Measurements from ENCODE around the gene NPM1. TPM values are rescaled to one million over a fixed set of nuclear protein-coding genes. Genes with fewer than 3 reads are reported as not detected.

Gene NPM1
- total and polyA plus RNA-seq, 7 donors = 722 to 2,962 (median 951) TPM

DNA sequence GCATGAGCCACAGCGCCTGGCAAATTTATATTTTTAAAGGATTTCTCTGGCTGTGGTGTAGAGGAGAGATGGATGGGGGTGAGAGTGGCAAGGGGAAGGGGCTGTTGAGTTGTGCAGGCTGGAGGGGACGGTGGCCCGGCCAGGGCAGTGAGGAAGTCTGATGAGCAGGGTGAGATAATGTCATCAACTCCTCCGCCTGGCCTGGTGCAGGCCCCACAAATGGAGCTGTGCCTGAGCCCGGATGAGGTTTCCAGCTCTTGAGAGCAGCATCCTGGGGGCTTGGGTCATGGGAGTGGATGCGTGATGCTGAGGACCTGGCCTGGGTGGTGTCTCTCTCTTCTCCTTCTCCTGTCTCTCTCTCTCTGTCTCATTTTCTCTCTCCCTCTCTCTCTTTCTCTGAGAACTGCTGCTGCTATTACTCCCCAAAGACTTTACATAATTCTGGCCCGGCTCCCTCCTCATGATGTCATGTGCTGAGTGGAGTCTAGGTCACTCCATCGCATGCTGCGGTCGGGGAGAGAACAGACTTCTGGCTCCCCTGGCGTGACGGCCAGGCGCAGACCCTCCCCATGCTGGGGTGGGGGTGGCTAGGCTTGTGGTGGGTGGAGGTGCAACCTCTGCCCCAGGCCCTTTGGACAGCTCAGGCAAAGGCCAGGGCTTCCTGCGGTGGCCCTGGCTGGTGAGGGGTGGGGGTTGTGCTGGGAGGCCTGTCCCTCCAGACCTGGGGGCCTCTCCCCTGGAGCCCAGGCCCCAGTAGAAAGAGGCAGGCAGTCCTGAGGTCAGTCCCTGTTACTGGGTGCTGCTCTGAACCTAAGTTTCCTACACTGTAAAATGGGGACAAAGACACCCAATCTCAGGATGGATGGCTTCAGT is 58.2 kb downstream of the NPM1 start:
- Histone ChIP-seq H3K9me3 (no peaks in the 10 kb centered on the region), H3K36me3 (no peaks in the 10 kb centered on the region), H3K4me3 (no peak overlapping the region), H3K27me3 (no peaks in the 10 kb centered on the region), H3K27ac (peak overlapping the region in 1 of 4 donors; percentile 30), H3K4me1 (peaks cover 0 to 9% (median 5%) of the 10 kb centered on the region in 4 donors)
- WGBS, 2 donors = 82 to 92% methylated on average over 14 of the region's 14 CpGs
- peak; percentile 82 for DNase-seq
- no peak for TF ChIP-seq EP300 (IDR thresholded peaks at IDR 0.05)
- peak in 1 of 4 donors; percentile 41 for TF ChIP-seq POLR2AphosphoS5 (IDR thresholded peaks at IDR 0.05)
- TF ChIP-seq POLR2A (IDR thresholded peaks at IDR 0.05) = no peak
- intact Hi-C loops (cut with DNase I) = no loop called here

DNA sequence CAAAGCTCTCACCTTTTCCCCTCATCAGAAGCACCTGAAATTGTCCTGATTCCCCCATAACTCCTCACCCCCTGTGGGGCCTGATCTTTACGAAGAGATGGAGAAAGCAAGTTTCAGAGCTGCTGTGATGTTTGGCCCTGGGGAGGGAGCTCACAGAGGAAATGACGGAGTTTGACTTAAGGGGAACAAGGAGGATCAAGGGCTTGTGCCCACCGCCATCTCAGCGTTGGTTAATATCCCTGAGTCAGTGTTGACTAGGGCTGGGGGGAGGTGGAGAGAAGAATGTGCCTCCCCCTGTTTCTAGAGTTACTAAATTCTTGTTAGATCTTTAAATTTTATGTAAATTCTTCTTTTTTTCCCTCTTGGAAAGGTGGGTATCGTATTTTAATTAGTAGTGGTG is 59.6 kb downstream of the NPM1 start:
- H3K4me1 ChIP-seq = peaks cover 0 to 13% (median 9%) of the 10 kb centered on the region in 4 donors
- no peaks in the 10 kb centered on the region for H3K36me3 ChIP-seq
- no peak for TF ChIP-seq POLR2AphosphoS5 (IDR thresholded peaks at IDR 0.05)
- no peak for TF ChIP-seq POLR2A (IDR thresholded peaks at IDR 0.05)
- TF ChIP-seq EP300 (IDR thresholded peaks at IDR 0.05) = no peak
- TF ChIP-seq, protein P1, sequence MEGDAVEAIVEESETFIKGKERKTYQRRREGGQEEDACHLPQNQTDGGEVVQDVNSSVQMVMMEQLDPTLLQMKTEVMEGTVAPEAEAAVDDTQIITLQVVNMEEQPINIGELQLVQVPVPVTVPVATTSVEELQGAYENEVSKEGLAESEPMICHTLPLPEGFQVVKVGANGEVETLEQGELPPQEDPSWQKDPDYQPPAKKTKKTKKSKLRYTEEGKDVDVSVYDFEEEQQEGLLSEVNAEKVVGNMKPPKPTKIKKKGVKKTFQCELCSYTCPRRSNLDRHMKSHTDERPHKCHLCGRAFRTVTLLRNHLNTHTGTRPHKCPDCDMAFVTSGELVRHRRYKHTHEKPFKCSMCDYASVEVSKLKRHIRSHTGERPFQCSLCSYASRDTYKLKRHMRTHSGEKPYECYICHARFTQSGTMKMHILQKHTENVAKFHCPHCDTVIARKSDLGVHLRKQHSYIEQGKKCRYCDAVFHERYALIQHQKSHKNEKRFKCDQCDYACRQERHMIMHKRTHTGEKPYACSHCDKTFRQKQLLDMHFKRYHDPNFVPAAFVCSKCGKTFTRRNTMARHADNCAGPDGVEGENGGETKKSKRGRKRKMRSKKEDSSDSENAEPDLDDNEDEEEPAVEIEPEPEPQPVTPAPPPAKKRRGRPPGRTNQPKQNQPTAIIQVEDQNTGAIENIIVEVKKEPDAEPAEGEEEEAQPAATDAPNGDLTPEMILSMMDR (IDR thresholded peaks at IDR 0.05) = no peak
- DNase-seq = no peak
- no peaks in the 10 kb centered on the region for H3K27me3 ChIP-seq
- H3K27ac ChIP-seq = no peak overlapping the region
- no peak overlapping the region for H3K4me3 ChIP-seq
- no peaks in the 10 kb centered on the region for H3K9me3 ChIP-seq
- 87% methylated on average over 5 of the region's 5 CpGs for WGBS, 2 donors
- intact Hi-C loops (cut with DNase I) = no loop called here

DNA sequence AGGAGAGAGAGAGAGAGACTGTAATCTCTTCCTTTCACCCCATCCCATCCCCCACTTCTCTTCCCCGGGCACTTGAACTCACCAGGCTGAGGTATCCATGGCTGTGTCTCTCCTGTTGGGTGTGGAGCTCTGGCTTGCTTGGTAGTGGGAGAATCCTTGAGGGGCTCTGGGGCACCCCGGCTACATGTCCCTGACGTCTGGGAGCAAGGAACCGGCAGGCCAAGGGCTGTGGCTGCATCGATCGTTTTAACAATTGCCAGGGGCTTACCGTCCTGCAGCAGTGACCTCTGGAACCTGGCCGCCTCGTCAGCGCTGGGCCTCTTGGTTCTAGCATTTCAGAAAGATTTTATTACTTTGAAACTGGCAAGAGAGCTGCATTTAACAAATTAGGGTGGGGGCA is 61.8 kb downstream of the NPM1 start:
- TF ChIP-seq EP300 (IDR thresholded peaks at IDR 0.05) (no peak), POLR2A (IDR thresholded peaks at IDR 0.05) (no peak), POLR2AphosphoS5 (IDR thresholded peaks at IDR 0.05) (no peak)
- TF ChIP-seq, protein P1 (IDR thresholded peaks at IDR 0.05) = no peak
- WGBS, 2 donors = 76 to 80% methylated on average over 10 of the region's 10 CpGs
- Histone ChIP-seq H3K36me3 (no peaks in the 10 kb centered on the region), H3K4me3 (no peak overlapping the region), H3K27ac (peak overlapping the region in 1 of 4 donors; percentile 83), H3K9me3 (no peaks in the 10 kb centered on the region), H3K4me1 (peaks cover 0 to 13% (median 9%) of the 10 kb centered on the region in 4 donors), H3K27me3 (no peaks in the 10 kb centered on the region)
- intact Hi-C loops (cut with DNase I) = no loop called here
- DNase-seq = no peak

DNA sequence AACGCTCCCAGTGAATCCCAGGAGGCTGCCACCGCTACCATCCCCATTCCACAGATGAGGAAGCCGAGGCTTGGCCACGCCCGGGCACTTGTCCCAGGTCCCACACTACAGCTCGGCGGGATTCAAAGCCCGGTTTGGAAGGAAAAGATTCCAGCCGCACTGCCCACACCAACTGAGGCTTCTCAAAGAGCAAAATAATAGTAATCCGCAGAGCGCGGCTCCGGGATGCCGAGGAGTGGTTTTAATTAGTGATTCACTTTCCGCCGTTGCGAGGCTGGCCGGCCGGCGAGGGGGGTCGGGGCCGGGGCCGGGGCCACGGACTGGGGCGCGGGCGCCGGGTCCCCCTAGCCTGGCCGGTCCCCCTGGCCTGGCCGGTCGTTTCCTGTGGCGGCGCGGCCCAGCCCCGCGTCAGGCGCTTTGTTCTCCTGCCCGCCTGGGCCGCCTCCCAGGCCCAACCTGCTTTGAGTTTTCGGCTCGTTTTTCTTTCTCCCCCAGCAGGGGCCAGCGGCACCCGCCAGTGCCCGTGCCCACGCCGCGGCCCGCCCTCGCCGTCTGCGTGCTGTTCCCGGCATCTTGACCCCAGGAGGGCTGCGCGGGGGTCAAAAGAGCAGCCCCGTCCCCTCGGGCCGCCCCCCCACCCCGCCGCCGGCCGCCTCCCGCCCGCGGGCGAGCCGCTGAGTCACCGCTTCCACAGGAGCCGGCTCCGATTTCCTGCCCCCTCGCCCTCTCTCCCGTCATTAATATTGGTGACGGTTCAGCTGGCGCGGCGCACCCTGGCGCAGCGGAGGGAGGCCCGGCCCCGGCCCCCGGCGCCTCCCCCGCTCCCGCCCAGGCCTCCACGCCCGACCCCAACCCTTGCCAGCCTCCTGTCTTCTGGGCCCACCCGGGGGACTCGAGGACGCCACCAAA is 63.0 kb downstream of the NPM1 start:
- Histone ChIP-seq H3K4me1 (peaks cover 0 to 13% (median 8%) of the 10 kb centered on the region in 4 donors), H3K9me3 (no peaks in the 10 kb centered on the region), H3K4me3 (peak overlapping the region; percentile 30 to 57 (median 53)), H3K27ac (peak overlapping the region; percentile 66 to 83 (median 72)), H3K27me3 (no peaks in the 10 kb centered on the region), H3K36me3 (no peaks in the 10 kb centered on the region)
- peak; percentile 81 for DNase-seq
- TF ChIP-seq, protein P1 (IDR thresholded peaks at IDR 0.05) = no peak
- no peak for TF ChIP-seq EP300 (IDR thresholded peaks at IDR 0.05)
- no peak for TF ChIP-seq POLR2A (IDR thresholded peaks at IDR 0.05)
- intact Hi-C loops (cut with DNase I) = no loop called here
- WGBS, 2 donors = 14 to 21% methylated on average over 88 of the region's 88 CpGs

DNA sequence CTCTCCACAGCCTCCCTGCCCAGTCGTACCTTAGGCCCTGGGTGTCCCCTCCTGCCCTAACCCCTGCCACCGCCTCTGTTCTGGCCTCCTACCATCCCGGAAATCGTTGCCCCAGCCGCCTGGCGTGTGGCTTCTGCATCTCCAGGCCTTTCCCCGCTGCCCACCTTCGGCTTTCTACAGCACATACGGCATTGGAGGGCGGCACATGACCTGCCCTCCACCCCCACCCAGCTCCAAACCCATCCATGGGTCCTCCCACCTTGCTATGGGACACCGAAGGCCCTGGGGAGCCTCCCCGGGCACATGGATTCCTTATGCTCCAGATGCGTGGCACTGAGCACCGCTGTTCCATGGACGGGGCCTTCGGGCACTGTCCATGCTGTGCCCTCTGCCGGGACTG is 63.8 kb downstream of the NPM1 start:
- Histone ChIP-seq H3K27ac (peak overlapping the region; percentile 66 to 83 (median 72)), H3K27me3 (no peaks in the 10 kb centered on the region), H3K36me3 (no peaks in the 10 kb centered on the region), H3K9me3 (no peaks in the 10 kb centered on the region), H3K4me3 (peak overlapping the region in 3 of 4 donors; percentile 50 to 57 (median 56)), H3K4me1 (peaks cover 0 to 13% (median 5%) of the 10 kb centered on the region in 4 donors)
- intact Hi-C loops (cut with DNase I) = no loop called here
- DNase-seq = no peak
- TF ChIP-seq POLR2A (IDR thresholded peaks at IDR 0.05) = no peak
- TF ChIP-seq, protein P1 (IDR thresholded peaks at IDR 0.05) = no peak
- TF ChIP-seq POLR2AphosphoS5 (IDR thresholded peaks at IDR 0.05) = no peak
- no peak for TF ChIP-seq EP300 (IDR thresholded peaks at IDR 0.05)
- 75 to 81% methylated on average over 17 of the region's 17 CpGs for WGBS, 2 donors
